Ascending aorta (tissue), 2 donors: ENCODE results near the gene ABCA10. TPM values are rescaled to one million over a fixed set of nuclear protein-coding genes. Genes with fewer than 3 reads are reported as not detected.
"Not testable (repeated sequence)": the region's sequence is repeated elsewhere in the genome, so short reads cannot be mapped to it uniquely, and the experiment has no call there.

Source experiments
- DNase-seq, 2 donors: peaks; one replicate each; pipeline ENCODE4 v3.0.0-alpha.2; 2019; ENCODE audit warnings: low spot score in 2 of 2
- H3K27ac ChIP-seq, 2 donors: fragments of 200-600 bp; sonication (generic); one replicate each; pipeline ENCODE4 v1.5.1; 2016 to 2017; ENCODE audit warnings: mild to moderate bottlenecking in 1 of 2
- H3K27me3 ChIP-seq: fragments of 200-600 bp; sonication (generic); one replicate; pipeline ENCODE4 v1.5.1; 2017
- H3K36me3 ChIP-seq, 2 donors: fragments of 200-600 bp; sonication (generic); one replicate each; pipeline ENCODE4 v1.5.1; 2016
- H3K4me1 ChIP-seq, 2 donors: fragments of 200-600 bp; sonication (generic); one replicate each; pipeline ENCODE4 v1.5.1; 2016 to 2017; ENCODE audit warnings: mild to moderate bottlenecking in 1 of 2
- H3K4me3 ChIP-seq, 2 donors: fragments of 200-600 bp; sonication (generic); one replicate each; pipeline ENCODE4 v1.5.1; 2016 to 2017; ENCODE audit warnings: mild to moderate bottlenecking in 1 of 2
- H3K9me3 ChIP-seq, 2 donors: fragments of 200-600 bp; sonication (generic); one replicate each; pipeline ENCODE4 v1.5.1; 2016
- CTCF ChIP-seq, 3 experiments: fragments of 200-600 bp in 2 of 3; fragments of 450-650 bp in 1 of 3; sonication (generic) in 2 of 3; IDR thresholded peaks; one replicate each; pipeline ENCODE4 v1.5.1; 2016 to 2019; ENCODE audit warnings: antibody characterized with exemption in 3 of 3, mild to moderate bottlenecking in 1 of 3, moderate library complexity in 1 of 3
- intact Hi-C: fragments of 100-400 bp; cut with DNase I; formaldehyde crosslinking; loops from one replicate; pipeline ENCODE4 v1.15.1; 2023
- total RNA-seq: library from RNA; depleted of rRNA; stranded (reverse); fragments of >200 nt; gene quantifications from one replicate; pipeline ENCODE4 v1.1.0, GENCODE V29; 2016

ABCA10 gene
- total RNA-seq, 1 donor from 2014 or later = 6.8 TPM

GRCh38 chr17:69213059-69213813, 15.4 kb downstream of the ABCA10 start:
- H3K9me3 ChIP-seq = no peaks in the 10 kb centered on the region
- no peaks in the 10 kb centered on the region for H3K4me1 ChIP-seq
- H3K27me3 ChIP-seq = no peaks in the 10 kb centered on the region
- no peaks in the 10 kb centered on the region for H3K36me3 ChIP-seq
- DNase-seq = no peak
- no peak for TF ChIP-seq CTCF (IDR thresholded peaks at IDR 0.05)
- H3K4me3 ChIP-seq = no peak overlapping the region
- no peak overlapping the region for H3K27ac ChIP-seq
- intact Hi-C loops = no loop called here

GRCh38 chr17:69208640-69209039, 20.0 kb downstream of the ABCA10 start:
- Histone ChIP-seq H3K9me3 (no peaks in the 10 kb centered on the region), H3K4me3 (no peak overlapping the region), H3K27ac (no peak overlapping the region), H3K36me3 (no peaks in the 10 kb centered on the region), H3K4me1 (no peaks in the 10 kb centered on the region), H3K27me3 (no peaks in the 10 kb centered on the region)
- no peak for DNase-seq
- TF ChIP-seq CTCF (IDR thresholded peaks at IDR 0.05) = no peak
- intact Hi-C loops = no loop called here

- Histone ChIP-seq H3K27me3 (no peaks in the 10 kb centered on the region), H3K36me3 (no peaks in the 10 kb centered on the region), H3K9me3 (no peaks in the 10 kb centered on the region), H3K4me1 (no peaks in the 10 kb centered on the region), H3K4me3 (no peak overlapping the region), H3K27ac (no peak overlapping the region)
- intact Hi-C loops = no loop called here
- no peak for DNase-seq
- no peak for TF ChIP-seq CTCF (IDR thresholded peaks at IDR 0.05)
These were observed 21.5 kb downstream of the ABCA10 start for GRCh38 chr17:69207151-69207550.

- intact Hi-C loops = no loop called here
- Histone ChIP-seq H3K36me3 (no peaks in the 10 kb centered on the region), H3K27me3 (no peaks in the 10 kb centered on the region), H3K9me3 (no peaks in the 10 kb centered on the region), H3K4me1 (no peaks in the 10 kb centered on the region), H3K27ac (no peak overlapping the region), H3K4me3 (no peak overlapping the region)
- no peak for DNase-seq
- TF ChIP-seq CTCF (IDR thresholded peaks at IDR 0.05) = no peak
These were observed 30.4 kb downstream of the ABCA10 start for GRCh38 chr17:69198238-69198637.

- intact Hi-C loops, H3K36me3 ChIP-seq, DNase-seq: not testable (repeated sequence)
These were observed 32.4 kb downstream of the ABCA10 start for GRCh38 chr17:69196105-69196653.

GRCh38 chr17:69192754-69193153, 35.9 kb downstream of the ABCA10 start:
- Histone ChIP-seq H3K9me3 (no peaks in the 10 kb centered on the region), H3K4me3 (no peak overlapping the region), H3K27ac (no peak overlapping the region), H3K36me3 (no peaks in the 10 kb centered on the region), H3K27me3 (no peaks in the 10 kb centered on the region), H3K4me1 (no peaks in the 10 kb centered on the region)
- TF ChIP-seq CTCF (IDR thresholded peaks at IDR 0.05) = no peak
- intact Hi-C loops = no loop called here
- DNase-seq = no peak

More at GRCh38 chr17:69196105-69196653, 32.4 kb downstream of the ABCA10 start:
- not testable (repeated sequence) for H3K9me3 ChIP-seq, H3K4me3 ChIP-seq, H3K27me3 ChIP-seq, H3K4me1 ChIP-seq, H3K27ac ChIP-seq
